ENCODE measurements around the gene CD200.

DNA sequence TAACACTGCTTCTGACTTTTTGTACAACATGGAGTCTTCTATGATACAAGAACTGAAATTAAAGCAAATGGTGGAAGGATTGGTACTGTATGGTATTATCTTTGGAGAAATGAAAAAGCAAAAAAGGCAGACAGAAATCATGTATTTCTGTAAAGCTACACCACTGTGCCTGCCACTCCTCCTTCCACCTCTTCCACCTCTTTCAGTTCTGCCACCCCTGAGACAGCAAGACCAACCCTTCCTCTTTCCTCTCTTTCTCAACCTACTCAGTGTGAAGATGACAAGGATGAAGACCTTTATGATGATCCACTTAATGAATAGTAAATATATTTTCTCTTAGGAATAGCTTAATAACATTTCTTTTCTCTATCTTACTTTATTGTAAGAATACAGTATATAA, 57.0 kb downstream of the CD200 start:
- TF ChIP-seq, protein P1, sequence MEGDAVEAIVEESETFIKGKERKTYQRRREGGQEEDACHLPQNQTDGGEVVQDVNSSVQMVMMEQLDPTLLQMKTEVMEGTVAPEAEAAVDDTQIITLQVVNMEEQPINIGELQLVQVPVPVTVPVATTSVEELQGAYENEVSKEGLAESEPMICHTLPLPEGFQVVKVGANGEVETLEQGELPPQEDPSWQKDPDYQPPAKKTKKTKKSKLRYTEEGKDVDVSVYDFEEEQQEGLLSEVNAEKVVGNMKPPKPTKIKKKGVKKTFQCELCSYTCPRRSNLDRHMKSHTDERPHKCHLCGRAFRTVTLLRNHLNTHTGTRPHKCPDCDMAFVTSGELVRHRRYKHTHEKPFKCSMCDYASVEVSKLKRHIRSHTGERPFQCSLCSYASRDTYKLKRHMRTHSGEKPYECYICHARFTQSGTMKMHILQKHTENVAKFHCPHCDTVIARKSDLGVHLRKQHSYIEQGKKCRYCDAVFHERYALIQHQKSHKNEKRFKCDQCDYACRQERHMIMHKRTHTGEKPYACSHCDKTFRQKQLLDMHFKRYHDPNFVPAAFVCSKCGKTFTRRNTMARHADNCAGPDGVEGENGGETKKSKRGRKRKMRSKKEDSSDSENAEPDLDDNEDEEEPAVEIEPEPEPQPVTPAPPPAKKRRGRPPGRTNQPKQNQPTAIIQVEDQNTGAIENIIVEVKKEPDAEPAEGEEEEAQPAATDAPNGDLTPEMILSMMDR (conservative IDR thresholded peaks at IDR 0.05; ENCODE audit: low read length) = no peak
- TF ChIP-seq EZH2phosphoT487 (IDR thresholded peaks at IDR 0.05; ENCODE audit: borderline replicate concordance) = no peak

Data from Loucy (cell line).